Right lobe of liver (tissue), 6 donors: ENCODE measurements around the gene SERPINE1. TPM values are rescaled to one million over a fixed set of nuclear protein-coding genes. Genes with fewer than 3 reads are reported as not detected.

ENCODE experiments used
- ATAC-seq, 4 donors: fragments of 200-7000 bp; cut with Tn5 transposase; one replicate each; pipeline ENCODE4 v1.9.1; 2020; ENCODE audit warnings: mild to moderate bottlenecking in 4 of 4, moderate library complexity in 4 of 4
- DNase-seq, 3 donors: peaks; one replicate each; pipeline ENCODE4 v3.0.0-alpha.2; 2020
- H3K27ac ChIP-seq, 3 donors: fragments of 200-600 bp; one replicate each; pipeline ENCODE4 v1.8.0; 2022
- H3K27me3 ChIP-seq, 2 donors: fragments of 200-600 bp; one replicate each; pipeline ENCODE4 v1.8.0; 2022
- H3K36me3 ChIP-seq, 4 donors: fragments of 200-600 bp; sonication (generic) in 1 of 4; one replicate each; pipeline versions ENCODE4 v1.5.1 to v1.8.0; 2017 to 2022; ENCODE audit warnings: control low read depth in 1 of 4
- H3K4me1 ChIP-seq, 4 donors: fragments of 200-600 bp; sonication (generic) in 1 of 4; one replicate each; pipeline versions ENCODE4 v1.5.1 to v1.8.0; 2017 to 2022; ENCODE audit warnings: control low read depth in 1 of 4
- H3K4me3 ChIP-seq, 3 donors: fragments of 200-600 bp; one replicate each; pipeline ENCODE4 v1.8.0; 2022
- H3K9me3 ChIP-seq, 4 donors: fragments of 200-600 bp; sonication (generic) in 1 of 4; one replicate each; pipeline versions ENCODE4 v1.5.1 to v1.8.0; 2017 to 2022; ENCODE audit warnings: control low read depth in 1 of 4
- POLR2A ChIP-seq: fragments of 450-650 bp; IDR thresholded peaks from one replicate; pipeline ENCODE4 v1.6.1; 2017; ENCODE audit warnings: antibody characterized with exemption, mild to moderate bottlenecking
- WGBS: methylation state at CpG from one replicate; pipeline ENCODE4 v1.1.6; 2018; ENCODE audit warnings: low coverage, low lambda C conversion rate; ENCODE audit not compliant: insufficient coverage; ENCODE audit errors: missing lambda C conversion rate; 5-methylcytosine and 5-hydroxymethylcytosine counted together
- intact Hi-C, 2 donors: fragments of 100-400 bp; cut with DNase I; formaldehyde crosslinking; loops; one replicate each; pipeline versions ENCODE4 v1.11.2 to v1.14.1; 2022
- total RNA-seq, 6 experiments: library from RNA; depleted of rRNA in 2 of 6; stranded (reverse); fragments of >200 nt in 2 of 6; fragmentation: NEBNext Ultra II Directional in 3 of 6; extraction: Animal tissue kit (Norgen Biotek cat#: 25700) in 3 of 6; gene quantifications; one replicate each; pipeline versions ENCODE4 v1.1.0 to v1.2.4, GENCODE V29; 2016 to 2023
- TF ChIP-seq, protein P1 (sequence below), 4 donors: fragments of 200-600 bp in 3 of 4; fragments of 450-650 bp in 1 of 4; IDR thresholded peaks; one replicate each; pipeline versions ENCODE4 v1.5.1 to v1.8.0; 2016 to 2022; ENCODE audit warnings: antibody characterized with exemption in 4 of 4, mild to moderate bottlenecking in 2 of 4
- donor health status: DM: no; HTN: yes; CAD: no.
- donor health status: DM: no; HTN: no; CAD: no.
- donor health status: DM: no; HTN: no; CAD: no.
- donor health status: DM: no; HTN: yes; CAD: no.
- donor health status: DM: no; HTN: yes; CAD: no.

The SERPINE1 gene
- total RNA-seq, 6 experiments from 2014 or later = 5.4 to 497 (median 98.6) TPM

DNA sequence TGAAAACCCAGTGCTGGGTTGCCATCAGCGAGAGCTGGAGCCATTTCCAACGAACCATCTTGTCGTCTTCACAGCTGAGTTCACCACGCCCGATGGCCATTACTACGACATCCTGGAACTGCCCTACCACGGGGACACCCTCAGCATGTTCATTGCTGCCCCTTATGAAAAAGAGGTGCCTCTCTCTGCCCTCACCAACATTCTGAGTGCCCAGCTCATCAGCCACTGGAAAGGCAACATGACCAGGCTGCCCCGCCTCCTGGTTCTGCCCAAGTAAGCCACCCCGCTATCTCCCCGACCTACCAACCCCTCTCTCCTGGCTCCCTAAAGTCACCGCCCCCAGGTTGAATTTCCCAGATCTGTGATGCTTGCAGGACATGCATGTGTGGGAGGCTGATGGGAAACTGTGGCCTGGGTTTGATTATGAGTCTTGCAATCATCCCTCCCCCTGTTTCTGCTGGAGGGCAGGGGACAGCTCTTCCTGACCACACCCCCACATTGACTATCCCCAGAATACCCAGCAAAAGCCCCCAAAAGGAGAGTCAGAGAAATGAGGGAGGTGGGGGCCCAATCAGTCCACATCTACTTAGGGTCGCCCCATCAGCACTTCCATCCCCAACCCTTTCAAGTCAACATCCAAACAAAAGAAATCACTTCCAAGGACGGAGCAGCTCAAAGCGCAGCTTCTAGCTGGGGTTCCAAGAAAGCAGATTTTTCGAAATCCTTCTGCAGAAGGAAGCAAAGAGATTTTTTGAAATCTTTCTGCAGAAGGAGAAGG is 6.9 kb downstream of the SERPINE1 start:
- no peak for DNase-seq
- 57% methylated on average over 4 of the region's 15 CpGs for WGBS

DNA sequence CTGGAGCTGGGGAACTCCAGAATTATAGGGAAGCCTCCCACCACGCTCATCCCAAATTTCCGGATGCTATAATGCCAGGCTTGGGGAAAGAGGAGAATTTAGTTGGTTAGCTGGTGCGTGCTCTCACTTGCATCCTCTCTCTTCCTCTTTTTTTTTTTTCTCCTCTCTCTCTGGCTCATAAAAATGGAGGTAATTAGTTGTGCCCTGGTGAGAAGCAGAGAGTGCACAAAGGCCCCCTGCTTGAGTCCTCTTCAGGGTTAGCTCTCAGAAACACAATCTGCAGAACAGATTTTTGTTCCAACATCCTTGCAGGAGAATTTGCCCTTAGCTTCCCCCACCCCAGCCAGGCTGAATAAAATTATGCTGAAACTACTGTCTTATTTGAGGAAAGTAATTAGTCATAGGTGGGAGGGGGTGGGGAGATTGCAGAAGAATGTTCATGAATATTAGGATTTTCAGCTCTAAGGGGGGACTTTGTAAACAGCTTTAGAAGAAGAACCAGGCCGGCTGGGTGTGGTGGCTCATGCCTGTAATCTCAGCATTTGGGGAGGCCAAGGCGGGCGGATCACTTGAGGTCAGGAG is 7.6 kb downstream of the SERPINE1 start:
- Histone ChIP-seq H3K4me1 (peaks cover 0 to 7% (median 5%) of the 10 kb centered on the region in 4 donors), H3K4me3 (no peak overlapping the region), H3K27ac (no peak overlapping the region), H3K36me3 (peaks cover 0 to 32% (median 12%) of the 10 kb centered on the region in 4 donors), H3K27me3 (no peaks in the 10 kb centered on the region), H3K9me3 (no peaks in the 10 kb centered on the region)
- ATAC-seq (no peak), DNase-seq (no peak)
- peak; percentile 32 for TF ChIP-seq POLR2A
- TF ChIP-seq, protein P1, sequence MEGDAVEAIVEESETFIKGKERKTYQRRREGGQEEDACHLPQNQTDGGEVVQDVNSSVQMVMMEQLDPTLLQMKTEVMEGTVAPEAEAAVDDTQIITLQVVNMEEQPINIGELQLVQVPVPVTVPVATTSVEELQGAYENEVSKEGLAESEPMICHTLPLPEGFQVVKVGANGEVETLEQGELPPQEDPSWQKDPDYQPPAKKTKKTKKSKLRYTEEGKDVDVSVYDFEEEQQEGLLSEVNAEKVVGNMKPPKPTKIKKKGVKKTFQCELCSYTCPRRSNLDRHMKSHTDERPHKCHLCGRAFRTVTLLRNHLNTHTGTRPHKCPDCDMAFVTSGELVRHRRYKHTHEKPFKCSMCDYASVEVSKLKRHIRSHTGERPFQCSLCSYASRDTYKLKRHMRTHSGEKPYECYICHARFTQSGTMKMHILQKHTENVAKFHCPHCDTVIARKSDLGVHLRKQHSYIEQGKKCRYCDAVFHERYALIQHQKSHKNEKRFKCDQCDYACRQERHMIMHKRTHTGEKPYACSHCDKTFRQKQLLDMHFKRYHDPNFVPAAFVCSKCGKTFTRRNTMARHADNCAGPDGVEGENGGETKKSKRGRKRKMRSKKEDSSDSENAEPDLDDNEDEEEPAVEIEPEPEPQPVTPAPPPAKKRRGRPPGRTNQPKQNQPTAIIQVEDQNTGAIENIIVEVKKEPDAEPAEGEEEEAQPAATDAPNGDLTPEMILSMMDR (IDR thresholded peaks at IDR 0.05) = no peak
- WGBS = 66% methylated on average over 5 of the region's 6 CpGs
- intact Hi-C loops = no loop called here

More for the DNA sequence above, 6.9 kb downstream of the SERPINE1 start:
- H3K9me3 ChIP-seq = no peaks in the 10 kb centered on the region
- peaks cover 0 to 32% (median 12%) of the 10 kb centered on the region in 4 donors for H3K36me3 ChIP-seq
- intact Hi-C loops = no loop called here
- no peak overlapping the region for H3K27ac ChIP-seq
- H3K27me3 ChIP-seq = no peaks in the 10 kb centered on the region
- peak; percentile 23 for TF ChIP-seq POLR2A
- TF ChIP-seq, protein P1 (IDR thresholded peaks at IDR 0.05) = no peak
- H3K4me3 ChIP-seq = no peak overlapping the region
- ATAC-seq = no peak
- peaks cover 0 to 7% (median 5%) of the 10 kb centered on the region in 4 donors for H3K4me1 ChIP-seq

DNA sequence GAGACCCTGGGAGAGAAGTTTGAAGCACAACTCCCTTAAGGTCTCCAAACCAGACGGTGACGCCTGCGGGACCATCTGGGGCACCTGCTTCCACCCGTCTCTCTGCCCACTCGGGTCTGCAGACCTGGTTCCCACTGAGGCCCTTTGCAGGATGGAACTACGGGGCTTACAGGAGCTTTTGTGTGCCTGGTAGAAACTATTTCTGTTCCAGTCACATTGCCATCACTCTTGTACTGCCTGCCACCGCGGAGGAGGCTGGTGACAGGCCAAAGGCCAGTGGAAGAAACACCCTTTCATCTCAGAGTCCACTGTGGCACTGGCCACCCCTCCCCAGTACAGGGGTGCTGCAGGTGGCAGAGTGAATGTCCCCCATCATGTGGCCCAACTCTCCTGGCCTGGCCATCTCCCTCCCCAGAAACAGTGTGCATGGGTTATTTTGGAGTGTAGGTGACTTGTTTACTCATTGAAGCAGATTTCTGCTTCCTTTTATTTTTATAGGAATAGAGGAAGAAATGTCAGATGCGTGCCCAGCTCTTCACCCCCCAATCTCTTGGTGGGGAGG is 10.8 kb downstream of the SERPINE1 start:
- peaks cover 0 to 7% (median 4%) of the 10 kb centered on the region in 4 donors for H3K4me1 ChIP-seq
- H3K27ac ChIP-seq = peak overlapping the region in 2 of 3 donors; percentile 44 to 47
- H3K9me3 ChIP-seq = no peaks in the 10 kb centered on the region
- DNase-seq (peak in 1 of 3 donors; percentile 46), ATAC-seq (peak; percentile 10 to 36 (median 27))
- intact Hi-C loops = loop anchor here in 1 of 2 donors (5.0 kb wide), 1 partner anchor 40 kb away; no protein-coding TSS in a partner anchor
- TF ChIP-seq POLR2A = peak; percentile 15
- TF ChIP-seq, protein P1 (IDR thresholded peaks at IDR 0.05) = no peak
- H3K36me3 ChIP-seq = peaks cover 0 to 17% (median 8%) of the 10 kb centered on the region in 4 donors
- 57% methylated on average over 3 of the region's 9 CpGs for WGBS
- no peaks in the 10 kb centered on the region for H3K27me3 ChIP-seq
- no peak overlapping the region for H3K4me3 ChIP-seq

DNA sequence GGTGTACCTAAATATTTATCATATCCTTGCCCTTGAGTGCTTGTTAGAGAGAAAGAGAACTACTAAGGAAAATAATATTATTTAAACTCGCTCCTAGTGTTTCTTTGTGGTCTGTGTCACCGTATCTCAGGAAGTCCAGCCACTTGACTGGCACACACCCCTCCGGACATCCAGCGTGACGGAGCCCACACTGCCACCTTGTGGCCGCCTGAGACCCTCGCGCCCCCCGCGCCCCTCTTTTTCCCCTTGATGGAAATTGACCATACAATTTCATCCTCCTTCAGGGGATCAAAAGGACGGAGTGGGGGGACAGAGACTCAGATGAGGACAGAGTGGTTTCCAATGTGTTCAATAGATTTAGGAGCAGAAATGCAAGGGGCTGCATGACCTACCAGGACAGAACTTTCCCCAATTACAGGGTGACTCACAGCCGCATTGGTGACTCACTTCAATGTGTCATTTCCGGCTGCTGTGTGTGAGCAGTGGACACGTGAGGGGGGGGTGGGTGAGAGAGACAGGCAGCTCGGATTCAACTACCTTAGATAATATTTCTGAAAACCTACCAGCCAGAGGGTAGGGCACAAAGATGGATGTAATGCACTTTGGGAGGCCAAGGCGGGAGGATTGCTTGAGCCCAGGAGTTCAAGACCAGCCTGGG is 11.4 kb downstream of the SERPINE1 start:
- Histone ChIP-seq H3K27me3 (no peaks in the 10 kb centered on the region), H3K27ac (peak overlapping the region in 2 of 3 donors; percentile 44 to 47), H3K4me1 (peaks cover 0 to 7% (median 4%) of the 10 kb centered on the region in 4 donors), H3K9me3 (no peaks in the 10 kb centered on the region), H3K36me3 (peaks cover 0 to 17% (median 8%) of the 10 kb centered on the region in 4 donors), H3K4me3 (no peak overlapping the region)
- WGBS = 7% methylated on average over 8 of the region's 16 CpGs
- DNase-seq (peak; percentile 59 to 86 (median 62)), ATAC-seq (peak; percentile 72 to 85 (median 74))
- TF ChIP-seq POLR2A = peak; percentile 78
- TF ChIP-seq, protein P1 (IDR thresholded peaks at IDR 0.05) = peak; percentile 77 to 80 (median 78)
- intact Hi-C loops = loop anchor here in 1 of 2 donors (5.0 kb wide), 1 partner anchor 41 kb away; no protein-coding TSS in a partner anchor
